IMR-90 (cell line): ENCODE measurements around the gene TBC1D22A. TPM values are rescaled to one million over a fixed set of nuclear protein-coding genes. Genes with fewer than 3 reads are reported as not detected.

Source experiments
- ATAC-seq: fragments of 200-7000 bp; cut with Tn5 transposase; 2 replicates; pipeline ENCODE4 v1.9.1; 2020; ENCODE audit warnings: low read depth, mild to moderate bottlenecking, moderate library complexity
- BruUV-seq: library from RNA; stranded (reverse); fragments of 400-500 nt; replicated peaks from 2 replicates; lab custom pipeline; 2021; lab: Mats Ljungman, UMichigan
- CTCF ChIA-PET: fragments of 300-600 bp; formaldehyde crosslinking; extraction: SDS; loops from one replicate; lab custom pipeline; 2021; ENCODE audit warnings: antibody characterized with exemption; lab: Yijun Ruan, JAX
- POLR2A ChIA-PET: fragments of 300-600 bp; sonication (Branson Sonifier 250); formaldehyde crosslinking; loops from one replicate; lab custom pipeline; 2022; ENCODE audit warnings: antibody characterized with exemption; ENCODE audit not compliant: unreplicated experiment; lab: Charles Lee
- DNase-seq: peaks from one replicate; pipeline ENCODE4 v3.0.0; 2013
- H2AFZ ChIP-seq: replicated peaks from 2 replicates; pipeline ENCODE3; 2013; ENCODE audit warnings: low read length, mild to moderate bottlenecking; ENCODE audit not compliant: poor library complexity
- H2AK5ac ChIP-seq: 2 replicates; pipeline ENCODE4 v1.6.1; 2013; ENCODE audit warnings: low read depth, low read length, inconsistent platforms
- H2AK9ac ChIP-seq: replicated peaks from 2 replicates; pipeline ENCODE3; 2013; ENCODE audit warnings: mild to moderate bottlenecking, low read depth, low read length, moderate library complexity; ENCODE audit not compliant: poor library complexity
- H2BK120ac ChIP-seq: 2 replicates; pipeline ENCODE4 v1.6.1; 2013; ENCODE audit warnings: low read depth, low read length, inconsistent platforms
- H2BK15ac ChIP-seq: 3 replicates; pipeline ENCODE4 v1.6.1; 2013; ENCODE audit warnings: low read depth, low read length, inconsistent platforms
- H2BK20ac ChIP-seq: 2 replicates; pipeline ENCODE4 v1.6.1; 2013; ENCODE audit warnings: low read depth, mild to moderate bottlenecking, inconsistent platforms, low read length, moderate library complexity
- H2BK5ac ChIP-seq: 2 replicates; pipeline ENCODE4 v1.6.1; 2013; ENCODE audit warnings: mild to moderate bottlenecking, low read depth, low read length, inconsistent platforms; ENCODE audit not compliant: poor library complexity, severe bottlenecking
- H3K14ac ChIP-seq: replicated peaks from 2 replicates; pipeline ENCODE4 v1.6.1; 2013; ENCODE audit warnings: low read depth, low read length, inconsistent platforms
- H3K18ac ChIP-seq: 2 replicates; pipeline ENCODE4 v1.6.1; 2013; ENCODE audit warnings: low read depth, low read length, control low read depth
- H3K23ac ChIP-seq: 2 replicates; pipeline ENCODE4 v1.6.1; 2013; ENCODE audit warnings: low read depth, low read length, inconsistent platforms
- H3K27ac ChIP-seq: 2 replicates; pipeline ENCODE4 v1.5.1; 2013; ENCODE audit warnings: mild to moderate bottlenecking, control low read depth, low read length; ENCODE audit not compliant: insufficient read depth
- H3K27me3 ChIP-seq: 2 replicates; pipeline ENCODE4 v1.6.1; 2013; ENCODE audit warnings: low read length; ENCODE audit not compliant: control insufficient read depth, insufficient read depth
- H3K36me3 ChIP-seq: 2 replicates; pipeline ENCODE4 v1.6.1; 2013; ENCODE audit warnings: low read length, mixed read lengths; ENCODE audit not compliant: control insufficient read depth, insufficient read depth
- H3K4ac ChIP-seq: 2 replicates; pipeline ENCODE4 v1.6.1; 2013; ENCODE audit warnings: low read depth, low read length, inconsistent platforms
- H3K4me1 ChIP-seq: 2 replicates; pipeline ENCODE4 v1.6.1; 2013; ENCODE audit warnings: low read length, mixed read lengths; ENCODE audit not compliant: control insufficient read depth, insufficient read depth
- H3K4me2 ChIP-seq: 2 replicates; pipeline ENCODE4 v1.6.1; 2013; ENCODE audit warnings: low read depth, mild to moderate bottlenecking, control low read depth, low read length, moderate library complexity
- H3K4me3 ChIP-seq: 2 replicates; pipeline ENCODE4 v1.5.1; 2013; ENCODE audit warnings: low read depth, mild to moderate bottlenecking, control low read depth, low read length, moderate library complexity; ENCODE audit not compliant: insufficient read depth
- H3K56ac ChIP-seq: 2 replicates; pipeline ENCODE4 v1.6.1; 2013; ENCODE audit warnings: low read length, inconsistent platforms; ENCODE audit not compliant: insufficient read depth; ENCODE audit errors: extremely low read depth
- H3K79me1 ChIP-seq, 2 experiments: 2 replicates each; pipeline ENCODE4 v1.6.1; 2013; ENCODE audit warnings: low read length in 2 of 2, inconsistent platforms in 1 of 2, low read depth in 1 of 2
- H3K9ac ChIP-seq: 2 replicates; pipeline ENCODE4 v1.6.1; 2013; ENCODE audit warnings: low read depth, low read length, control low read depth
- H3K9me1 ChIP-seq: 2 replicates; pipeline ENCODE4 v1.6.1; 2013; ENCODE audit warnings: low read length, inconsistent platforms; ENCODE audit not compliant: insufficient read depth
- H3K9me3 ChIP-seq: 2 replicates; pipeline ENCODE4 v1.6.1; 2013; ENCODE audit warnings: low read length; ENCODE audit not compliant: control insufficient read depth, insufficient read depth
- H4K20me1 ChIP-seq: 2 replicates; pipeline ENCODE4 v1.6.1; 2013; ENCODE audit warnings: low read length, inconsistent platforms; ENCODE audit not compliant: insufficient read depth
- H4K5ac ChIP-seq: 2 replicates; pipeline ENCODE4 v1.6.1; 2013; ENCODE audit warnings: mild to moderate bottlenecking, low read depth, low read length, control low read depth
- H4K8ac ChIP-seq, 2 experiments: 2 replicates each; pipeline ENCODE4 v1.6.1; 2013; ENCODE audit warnings: low read depth in 2 of 2, low read length in 2 of 2, control low read depth in 1 of 2, inconsistent platforms in 1 of 2
- H4K91ac ChIP-seq: 2 replicates; pipeline ENCODE4 v1.6.1; 2013; ENCODE audit warnings: low read depth, low read length, inconsistent platforms; ENCODE audit not compliant: insufficient read depth
- MAFK ChIP-seq: IDR thresholded peaks from 2 replicates; pipeline ENCODE4 v1.6.1; 2012; ENCODE audit warnings: low read depth, low read length, improper control_type of control experiment
- MXI1 ChIP-seq: IDR thresholded peaks from 2 replicates; pipeline ENCODE4 v1.6.1; 2012; ENCODE audit warnings: low read depth, mild to moderate bottlenecking, low read length, moderate library complexity, borderline replicate concordance
- RAD21 ChIP-seq: IDR thresholded peaks from 2 replicates; pipeline ENCODE4 v1.6.1; 2012; ENCODE audit warnings: low read length, improper control_type of control experiment
- WGBS, 2 experiments: methylation state at CpG; one replicate each; pipeline versions ENCODE4 v1.1.5 to v1.1.7; 2013; ENCODE audit warnings: missing lambda C conversion rate in 2 of 2; ENCODE audit not compliant: insufficient read length in 1 of 2; ENCODE audit errors: extremely low coverage in 2 of 2; 5-methylcytosine and 5-hydroxymethylcytosine counted together
- dilution Hi-C: fragments of 300-500 bp; cut with HindIII; formaldehyde crosslinking; loops from one replicate; pipeline ENCODE4 v1.14.3; 2018; ENCODE audit warnings: low sequenced_read_pairs; ENCODE audit not compliant: unreplicated experiment
- in situ Hi-C: fragments of 300-500 bp; cut with MboI; formaldehyde crosslinking; loops from 3 replicates; pipeline ENCODE4 v1.14.3; 2019; ENCODE audit warnings: low sequenced_read_pairs, inconsistent platforms, mixed read lengths
- intact Hi-C: fragments of 100-400 bp; cut with micrococcal nuclease; formaldehyde crosslinking; loops from 2 replicates; pipeline ENCODE4 v1.10.0; 2022
- polyA plus RNA-seq, 3 experiments: library from polyadenylated mRNA; depleted of rRNA; stranded (reverse); fragments of >200 nt; gene quantifications; 2 replicates each; pipeline ENCODE4 v1.2.3, GENCODE V29; 2012; ENCODE audit warnings: low replicate concordance in 1 of 3
- total RNA-seq: library from RNA; depleted of rRNA; stranded (reverse); fragments of >200 nt; gene quantifications from 2 replicates; pipeline ENCODE4 v1.2.3, GENCODE V29; 2012

Gene TBC1D22A
- total and polyA plus RNA-seq, 2 of the 4 experiments (the other 2 are of a cell fraction), result 9.0 to 16.7 TPM

DNA sequence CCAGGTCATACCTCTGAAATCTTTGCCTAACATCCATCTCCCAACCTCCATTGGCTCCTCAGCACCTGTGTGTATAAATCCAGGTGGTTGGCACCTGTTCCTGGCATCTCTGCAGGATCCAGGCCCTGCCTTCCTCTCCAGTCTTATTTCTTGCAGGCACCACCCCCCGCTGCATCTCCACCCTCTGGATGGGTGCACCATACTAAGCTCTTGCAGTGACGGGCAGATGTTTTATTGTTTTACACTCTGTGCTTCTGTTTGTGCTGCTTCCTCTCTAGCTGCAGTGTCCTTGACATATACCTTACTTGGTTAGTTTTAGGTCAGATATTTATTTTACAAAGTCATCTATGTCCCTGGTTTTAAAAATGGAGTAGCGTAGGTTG is 102.6 kb downstream of the TBC1D22A start:
- in situ Hi-C loops, result no loop called here
- dilution Hi-C loops, result no loop called here

More for the DNA sequence above, 102.6 kb downstream of the TBC1D22A start:
- Histone ChIP-seq H4K5ac (no peak overlapping the region), H2AK5ac (no peak overlapping the region), H2BK120ac (no peak overlapping the region), H3K18ac (no peak overlapping the region), H3K4me3 (no peak overlapping the region), H3K4ac (no peak overlapping the region), H3K27ac (no peak overlapping the region), H4K8ac (no peak overlapping the region), H2BK5ac (no peak overlapping the region), H2AK9ac (no peak overlapping the region), H2AFZ (no peak overlapping the region), H3K36me3 (no peaks in the 10 kb centered on the region), H3K9me1 (peaks cover 19% of the 10 kb centered on the region), H3K14ac (no peak overlapping the region), H3K9ac (no peak overlapping the region), H3K23ac (no peak overlapping the region), H2BK20ac (no peak overlapping the region), H3K27me3 (no peaks in the 10 kb centered on the region), H4K91ac (no peak overlapping the region), H2BK15ac (no peak overlapping the region), H4K20me1 (peaks cover 27% of the 10 kb centered on the region), H3K9me3 (no peaks in the 10 kb centered on the region), H3K4me2 (no peak overlapping the region), H3K4me1 (peaks cover 2% of the 10 kb centered on the region; the same call in 1 of the 2 replicates), H3K56ac (no peak overlapping the region), H3K79me1 (peaks cover 19 to 58% of the 10 kb centered on the region in 2 experiments; a peak in 3 of 4 replicates)
- DNase-seq (no peak), ATAC-seq (no peak)
- ChIA-PET POLR2A (no interaction called here), CTCF (no interaction called here)
- no CpG with 5 or more reads among the region's 3 CpGs for WGBS, 2 experiments
- intact Hi-C loops, result no loop called here
- no TSS peak for BruUV-seq
- TF ChIP-seq MXI1 (no peak), RAD21 (no peak), MAFK (no peak)
